Colonic mucosa (tissue), 2 donors: ENCODE measurements around the gene STOX1. TPM values are rescaled to one million over a fixed set of nuclear protein-coding genes. Genes with fewer than 3 reads are reported as not detected.

ENCODE experiments used
- total RNA-seq, 2 donors: library from RNA; stranded (reverse); fragmentation: NEBNext Ultra II Directional in 1 of 2; extraction: Animal tissue kit (Norgen Biotek cat#: 25700) in 1 of 2; gene quantifications; one replicate each; pipeline ENCODE4 v1.2.1, GENCODE V29; 2021
- donor health status: DM: no; HTN: no; CAD: no.
- donor health status: DM: no; HTN: no; CAD: no.

Gene STOX1
- total RNA-seq, 2 donors from 2014 or later, result 0.74 to 3.2 TPM

Other genes with a start within 250 kb of the STOX1 start
- 10 to 100 TPM; 46.5 to 62.8 TPM for gene CCAR1, start 106.3 kb upstream of the STOX1 start, total RNA-seq
- 10 to 100 TPM; 22.6 to 24.1 TPM for gene DDX50, start 73.8 kb downstream of the STOX1 start, total RNA-seq
- gene DDX21, start 128.6 kb downstream of the STOX1 start, total RNA-seq, result 10 to 100 TPM; 42.8 to 47.5 TPM
- gene KIFBP, start 161.3 kb downstream of the STOX1 start, total RNA-seq, result 10 to 100 TPM; 22.1 to 28.6 TPM